Endothelial cell of umbilical vein (primary cell): ENCODE data around the gene PTAR1. TPM values are rescaled to one million over a fixed set of nuclear protein-coding genes. Genes with fewer than 3 reads are reported as not detected.

Source experiments
- BruUV-seq: library from RNA; stranded (reverse); fragments of 400-500 nt; replicated peaks from 2 replicates; lab custom pipeline; 2021; lab: Mats Ljungman, UMichigan
- CTCF ChIA-PET: fragments of 300-600, 350-600 bp; sonication (Branson Sonifier 250); formaldehyde crosslinking; loops from one replicate; lab custom pipeline; 2021; ENCODE audit warnings: antibody characterized with exemption, inconsistent platforms; lab: Charles Lee
- POLR2A ChIA-PET: fragments of 300-600, 350-600 bp; sonication (Branson Sonifier 250); formaldehyde crosslinking; loops from one replicate; lab custom pipeline; 2021; ENCODE audit warnings: antibody characterized with exemption, inconsistent platforms; lab: Charles Lee
- DNase-seq: peaks from one replicate; pipeline ENCODE4 v3.0.0-alpha.2; 2011; ENCODE audit warnings: low read depth, low spot score
- FAIRE-seq: peaks from 2 replicates; lab custom pipeline; 2011; peaks lifted over from hg19 to GRCh38; lab: Jason Lieb, UNC
- H2AFZ ChIP-seq: 2 replicates; pipeline ENCODE4 v1.6.0; 2012; ENCODE audit warnings: low read depth, low read length, control low read depth, inconsistent platforms
- H3K27ac ChIP-seq: 2 replicates; pipeline ENCODE4 v1.5.1; 2011; ENCODE audit warnings: low read depth, mild to moderate bottlenecking, control low read depth, low read length, moderate library complexity; ENCODE audit not compliant: insufficient read depth
- H3K27me3 ChIP-seq, 2 experiments: 2 replicates each; pipeline versions ENCODE4 v1.6.0 to v1.6.1; 2011; ENCODE audit warnings: low read length in 2 of 2, mixed read lengths in 1 of 2; ENCODE audit not compliant: control insufficient read depth in 2 of 2, insufficient read depth in 2 of 2
- H3K36me3 ChIP-seq, 2 experiments: 2 replicates in 1 of 2; 3 replicates in 1 of 2; pipeline ENCODE4 v1.5.1; 2011; ENCODE audit warnings: low read length in 2 of 2, mild to moderate bottlenecking in 1 of 2, moderate library complexity in 1 of 2; ENCODE audit not compliant: control insufficient read depth in 2 of 2, insufficient read depth in 2 of 2; ENCODE audit errors: extremely low read depth in 1 of 2
- H3K4me1 ChIP-seq: 3 replicates; pipeline ENCODE4 v1.5.1; 2011; ENCODE audit warnings: mild to moderate bottlenecking, low read length; ENCODE audit not compliant: control insufficient read depth, insufficient read depth; ENCODE audit errors: extremely low read depth
- H3K4me2 ChIP-seq: 2 replicates; pipeline ENCODE4 v1.6.1; 2011; ENCODE audit warnings: low read length, control low read depth, mixed read lengths; ENCODE audit not compliant: insufficient read depth
- H3K4me3 ChIP-seq, 3 experiments: fragments of 200-600 bp in 1 of 3; sonication (generic), shearing (Covaris generic) in 1 of 3; replicated peaks in 1 of 3; 2 replicates each; pipeline ENCODE4 v1.5.1; 2011 to 2016; ENCODE audit warnings: control low read depth in 3 of 3, low read length in 3 of 3, mild to moderate bottlenecking in 2 of 3, inconsistent platforms in 1 of 3, low read depth in 1 of 3, moderate library complexity in 1 of 3; ENCODE audit not compliant: insufficient read depth in 1 of 3
- H3K79me2 ChIP-seq: 2 replicates; pipeline ENCODE4 v1.6.0; 2012; ENCODE audit warnings: low read length, inconsistent platforms; ENCODE audit not compliant: control insufficient read depth, insufficient read depth
- H3K9ac ChIP-seq: replicated peaks from 2 replicates; pipeline ENCODE3; 2011; ENCODE audit warnings: low read length, control low read depth; ENCODE audit not compliant: insufficient read depth; ENCODE audit errors: extremely low read depth
- H3K9me1 ChIP-seq: replicated peaks from 3 replicates; pipeline ENCODE4 v1.6.0; 2011; ENCODE audit warnings: mild to moderate bottlenecking, low read length; ENCODE audit not compliant: control insufficient read depth, insufficient read depth; ENCODE audit errors: extremely low read depth
- H3K9me3 ChIP-seq: replicated peaks from 2 replicates; pipeline ENCODE4 v1.5.1; 2012; ENCODE audit warnings: low read length, inconsistent platforms; ENCODE audit not compliant: control insufficient read depth, insufficient read depth
- H4K20me1 ChIP-seq: replicated peaks from 2 replicates; pipeline ENCODE3; 2011; ENCODE audit warnings: mild to moderate bottlenecking, low read length; ENCODE audit not compliant: control insufficient read depth, insufficient read depth; ENCODE audit errors: extremely low read depth
- FOS ChIP-seq: IDR thresholded peaks from 2 replicates; pipeline ENCODE4 v1.6.1; 2011; ENCODE audit warnings: mild to moderate bottlenecking, low read length, moderate library complexity, borderline replicate concordance; ENCODE audit not compliant: insufficient read depth
- GATA2 ChIP-seq: IDR thresholded peaks from 2 replicates; pipeline ENCODE4 v1.7.0; 2011; ENCODE audit warnings: low read depth, mild to moderate bottlenecking, moderate library complexity, mixed read lengths, low read length; ENCODE audit not compliant: insufficient read length, insufficient read depth
- JUN ChIP-seq: IDR thresholded peaks from 2 replicates; pipeline ENCODE4 v1.6.1; 2011; ENCODE audit warnings: borderline replicate concordance, low read depth; ENCODE audit not compliant: insufficient read length, insufficient read depth
- MYC ChIP-seq: IDR thresholded peaks from one replicate; pipeline ENCODE4 v1.6.1; 2011; ENCODE audit warnings: mild to moderate bottlenecking, low read depth, low read length
- POLR2A ChIP-seq: IDR thresholded peaks from 2 replicates; pipeline ENCODE4 v1.6.1; 2012; ENCODE audit warnings: low read depth, mild to moderate bottlenecking, control low read depth, low read length
- dilution Hi-C: fragments of 300-500 bp; cut with MboI; formaldehyde crosslinking; loops from one replicate; pipeline ENCODE4 v1.15.0; 2019; ENCODE audit warnings: low sequenced_read_pairs; ENCODE audit not compliant: extremely low pct_ligation_motif_present
- intact Hi-C: fragments of 100-400 bp; cut with micrococcal nuclease; formaldehyde crosslinking; loops from one replicate; pipeline ENCODE4 v1.10.0; 2022
- polyA plus RNA-seq, 4 experiments: library from polyadenylated mRNA; depleted of rRNA in 3 of 4; stranded (reverse) in 3 of 4; unstranded in 1 of 4; fragments of >200 nt; gene quantifications; 2 replicates each; pipeline versions ENCODE4 v1.2.1 to v1.2.3, GENCODE V29; 2011 to 2012; ENCODE audit warnings: missing spikeins in 1 of 4
- total RNA-seq: library from RNA; stranded (reverse); gene quantifications from 2 replicates; pipeline ENCODE4 v1.2.3, GENCODE V29; 2021
- TF ChIP-seq, protein P1 (sequence below): IDR thresholded peaks from 2 replicates; pipeline ENCODE4 v1.6.1; 2011; ENCODE audit not compliant: insufficient read depth, insufficient read length
- TF ChIP-seq, protein P2 (sequence below), 2 donors: IDR thresholded peaks; 1 replicate in 1 of 2; 2 replicates in 1 of 2; pipeline ENCODE4 v1.5.1; 2011; ENCODE audit warnings: low read length in 2 of 2, mild to moderate bottlenecking in 2 of 2, moderate library complexity in 2 of 2, control low read depth in 1 of 2, inconsistent platforms in 1 of 2, low read depth in 1 of 2; ENCODE audit not compliant: insufficient read depth in 1 of 2; ENCODE audit errors: extremely low read depth in 1 of 2

Gene PTAR1
- total and polyA plus RNA-seq, 2 donors (not counting 3 experiments of a cell fraction or from before 2014, with no cell fraction given) = 8.1 to 46.8 TPM

DNA sequence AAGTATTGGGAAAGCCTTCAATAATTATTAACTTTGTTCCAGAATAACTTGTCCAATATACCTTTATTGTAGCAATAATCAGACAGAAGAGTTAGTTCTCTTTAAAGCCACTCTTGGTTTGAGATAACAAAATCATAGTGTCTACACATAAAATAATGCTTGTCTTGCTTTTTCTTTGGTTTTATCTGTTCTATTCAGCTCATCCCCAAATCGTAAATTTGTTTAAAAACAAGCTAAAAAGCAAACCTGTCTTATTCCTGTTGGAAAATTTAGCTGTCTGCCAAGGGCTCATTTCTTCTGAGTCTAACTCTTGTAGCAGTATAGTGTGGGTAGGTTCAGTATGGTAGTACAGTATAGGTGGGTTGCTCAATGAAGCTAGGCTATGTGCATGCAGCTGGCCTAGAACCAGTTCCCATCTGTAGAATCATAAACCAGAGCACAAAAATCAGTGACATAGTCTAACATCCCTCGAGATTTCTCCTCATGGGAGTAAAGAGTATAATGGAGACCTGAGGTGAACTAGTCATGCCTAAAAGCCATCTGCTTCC lies 69.7 kb downstream of the PTAR1 start:
- Histone ChIP-seq H3K9ac (no peak overlapping the region), H3K4me3 (no peak overlapping the region), H3K27me3 (peaks cover 0 to 2% of the 10 kb centered on the region in 2 experiments), H3K4me2 (no peak overlapping the region), H3K9me1 (no peaks in the 10 kb centered on the region), H3K9me3 (no peaks in the 10 kb centered on the region), H3K27ac (no peak overlapping the region), H3K36me3 (no peaks in the 10 kb centered on the region), H3K4me1 (no peaks in the 10 kb centered on the region), H4K20me1 (no peaks in the 10 kb centered on the region), H2AFZ (no peak overlapping the region), H3K79me2 (no peaks in the 10 kb centered on the region)
- no TSS peak for BruUV-seq
- ChIA-PET POLR2A (interaction anchor here (1.2 kb wide), 1 partner anchor 11 kb away, joined by 4 read pairs; no protein-coding TSS in a partner anchor), CTCF (interaction anchor here (1.2 to 1.5 kb wide), 2 partner anchors 13 to 16 kb away, joined by 4 to 6 read pairs; no protein-coding TSS in a partner anchor)
- dilution Hi-C loops = no loop called here
- no peak for TF ChIP-seq GATA2
- TF ChIP-seq POLR2A = no peak
- no peak for TF ChIP-seq FOS
- TF ChIP-seq JUN = no peak
- no peak for TF ChIP-seq MYC
- TF ChIP-seq, protein P1, sequence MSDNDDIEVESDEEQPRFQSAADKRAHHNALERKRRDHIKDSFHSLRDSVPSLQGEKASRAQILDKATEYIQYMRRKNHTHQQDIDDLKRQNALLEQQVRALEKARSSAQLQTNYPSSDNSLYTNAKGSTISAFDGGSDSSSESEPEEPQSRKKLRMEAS = no peak
- TF ChIP-seq, protein P2, sequence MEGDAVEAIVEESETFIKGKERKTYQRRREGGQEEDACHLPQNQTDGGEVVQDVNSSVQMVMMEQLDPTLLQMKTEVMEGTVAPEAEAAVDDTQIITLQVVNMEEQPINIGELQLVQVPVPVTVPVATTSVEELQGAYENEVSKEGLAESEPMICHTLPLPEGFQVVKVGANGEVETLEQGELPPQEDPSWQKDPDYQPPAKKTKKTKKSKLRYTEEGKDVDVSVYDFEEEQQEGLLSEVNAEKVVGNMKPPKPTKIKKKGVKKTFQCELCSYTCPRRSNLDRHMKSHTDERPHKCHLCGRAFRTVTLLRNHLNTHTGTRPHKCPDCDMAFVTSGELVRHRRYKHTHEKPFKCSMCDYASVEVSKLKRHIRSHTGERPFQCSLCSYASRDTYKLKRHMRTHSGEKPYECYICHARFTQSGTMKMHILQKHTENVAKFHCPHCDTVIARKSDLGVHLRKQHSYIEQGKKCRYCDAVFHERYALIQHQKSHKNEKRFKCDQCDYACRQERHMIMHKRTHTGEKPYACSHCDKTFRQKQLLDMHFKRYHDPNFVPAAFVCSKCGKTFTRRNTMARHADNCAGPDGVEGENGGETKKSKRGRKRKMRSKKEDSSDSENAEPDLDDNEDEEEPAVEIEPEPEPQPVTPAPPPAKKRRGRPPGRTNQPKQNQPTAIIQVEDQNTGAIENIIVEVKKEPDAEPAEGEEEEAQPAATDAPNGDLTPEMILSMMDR (IDR thresholded peaks at IDR 0.05; ENCODE audit: extremely low read depth in 1 of 2, insufficient read depth in 1 of 2, low read depth in 1 of 2, low read length in 2 of 2) = no peak
- intact Hi-C loops = no loop called here
- DNase-seq = no peak
- FAIRE-seq = no peak
